ENCODE data around the gene PNPLA3. TPM values are rescaled to one million over a fixed set of nuclear protein-coding genes. Genes with fewer than 3 reads are reported as not detected.

The PNPLA3 gene
- polyA plus RNA-seq, 1 donor (not counting 4 experiments of a cell fraction or from before 2014, with no cell fraction given) = 12.0 TPM

DNA sequence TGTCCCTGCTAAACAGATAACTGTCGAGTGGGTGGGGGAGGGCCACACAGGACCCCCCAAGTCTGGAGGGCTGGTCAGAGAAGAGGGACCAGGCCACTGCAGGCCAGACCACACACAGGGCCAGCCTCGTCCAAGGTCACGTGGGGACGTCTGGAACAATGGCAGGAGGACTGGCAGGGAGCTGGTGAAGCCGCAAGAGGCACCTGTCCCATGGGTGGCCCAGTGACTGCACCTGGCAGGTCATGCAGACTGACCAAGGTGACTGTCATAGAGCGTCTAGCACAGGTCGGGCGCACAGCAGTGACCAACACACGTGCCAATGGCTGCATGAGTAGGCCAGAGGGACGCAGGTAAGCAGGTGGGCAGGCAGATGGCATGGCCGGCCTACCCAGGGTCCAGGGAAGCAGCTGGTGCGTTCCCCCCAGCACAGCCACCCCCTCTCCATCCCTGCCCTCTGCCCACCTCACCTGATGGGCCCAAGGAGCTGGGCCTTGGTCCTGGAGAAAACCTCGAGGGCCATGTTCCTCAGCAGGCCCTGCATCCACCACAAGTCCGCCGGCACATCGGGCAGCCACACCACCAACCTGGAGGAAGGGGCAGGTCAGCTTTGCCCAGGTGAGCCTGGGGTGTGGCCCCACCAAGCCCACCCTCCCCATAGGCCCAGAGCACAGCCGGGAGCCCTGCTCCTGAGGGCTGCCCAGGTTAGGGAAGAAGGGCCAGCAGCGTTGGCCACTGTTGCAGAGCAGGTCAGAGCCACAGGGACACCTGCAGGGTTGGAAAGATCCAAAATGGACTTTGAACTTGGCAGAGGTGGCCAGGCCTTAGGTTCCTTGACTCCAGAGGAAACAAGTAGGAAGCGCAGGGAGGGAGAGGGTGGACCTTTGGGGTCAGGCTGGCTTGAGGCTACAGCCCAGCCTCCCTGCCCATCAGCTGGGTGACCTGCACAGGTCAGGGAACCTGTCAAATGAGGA is 42.2 kb upstream of the PNPLA3 start:
- DNase-seq (ENCODE audit: low read depth, low spot score) (no peak), FAIRE-seq (no peak)
- Histone ChIP-seq H3K36me3 (ENCODE audit: control insufficient read depth in 2 of 2, extremely low read depth in 1 of 2, insufficient read depth in 2 of 2, low read length in 2 of 2) (no peaks in the 10 kb centered on the region), H3K79me2 (ENCODE audit: control insufficient read depth, insufficient read depth, low read length) (no peaks in the 10 kb centered on the region), H3K27ac (ENCODE audit: control insufficient read depth, insufficient read depth, low read length) (no peak overlapping the region), H3K9me3 (ENCODE audit: control insufficient read depth, low read depth, low read length) (no peaks in the 10 kb centered on the region), H3K9me1 (ENCODE audit: control insufficient read depth, extremely low read depth, insufficient read depth, low read length) (no peaks in the 10 kb centered on the region), H3K4me3 (ENCODE audit: control insufficient read depth in 2 of 3, extremely low read depth in 1 of 3, insufficient read depth in 2 of 3, low read depth in 1 of 3, low read length in 3 of 3) (no peak overlapping the region), H4K20me1 (ENCODE audit: control insufficient read depth, extremely low read depth, insufficient read depth, low read length) (no peaks in the 10 kb centered on the region), H3K4me2 (ENCODE audit: control insufficient read depth, extremely low read depth, insufficient read depth, low read depth, low read length) (no peak overlapping the region), H2AFZ (ENCODE audit: control insufficient read depth, low read length) (no peak overlapping the region), H3K4me1 (ENCODE audit: control insufficient read depth, extremely low read depth, insufficient read depth, low read length) (no peaks in the 10 kb centered on the region), H3K9ac (ENCODE audit: control insufficient read depth, extremely low read depth, insufficient read depth, low read length) (no peak overlapping the region), H3K27me3 (ENCODE audit: control insufficient read depth, extremely low read depth, insufficient read depth, low read length) (peaks cover 4% of the 10 kb centered on the region)
- TF ChIP-seq EZH2 (IDR thresholded peaks at IDR 0.05; ENCODE audit: low read length) = no peak
- TF ChIP-seq, protein P1, sequence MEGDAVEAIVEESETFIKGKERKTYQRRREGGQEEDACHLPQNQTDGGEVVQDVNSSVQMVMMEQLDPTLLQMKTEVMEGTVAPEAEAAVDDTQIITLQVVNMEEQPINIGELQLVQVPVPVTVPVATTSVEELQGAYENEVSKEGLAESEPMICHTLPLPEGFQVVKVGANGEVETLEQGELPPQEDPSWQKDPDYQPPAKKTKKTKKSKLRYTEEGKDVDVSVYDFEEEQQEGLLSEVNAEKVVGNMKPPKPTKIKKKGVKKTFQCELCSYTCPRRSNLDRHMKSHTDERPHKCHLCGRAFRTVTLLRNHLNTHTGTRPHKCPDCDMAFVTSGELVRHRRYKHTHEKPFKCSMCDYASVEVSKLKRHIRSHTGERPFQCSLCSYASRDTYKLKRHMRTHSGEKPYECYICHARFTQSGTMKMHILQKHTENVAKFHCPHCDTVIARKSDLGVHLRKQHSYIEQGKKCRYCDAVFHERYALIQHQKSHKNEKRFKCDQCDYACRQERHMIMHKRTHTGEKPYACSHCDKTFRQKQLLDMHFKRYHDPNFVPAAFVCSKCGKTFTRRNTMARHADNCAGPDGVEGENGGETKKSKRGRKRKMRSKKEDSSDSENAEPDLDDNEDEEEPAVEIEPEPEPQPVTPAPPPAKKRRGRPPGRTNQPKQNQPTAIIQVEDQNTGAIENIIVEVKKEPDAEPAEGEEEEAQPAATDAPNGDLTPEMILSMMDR (optimal IDR thresholded peaks at IDR 0.05 in 1 of 3, IDR thresholded peaks at IDR 0.05 in 1 of 3, conservative IDR thresholded peaks at IDR 0.05 in 1 of 3; ENCODE audit: extremely low read depth in 1 of 3, insufficient read depth in 2 of 3, low read length in 3 of 3) = no peak
- dilution Hi-C loops (cut with MboI; ENCODE audit: extremely low pct_ligation_motif_present, low sequenced_read_pairs) = no loop called here

DNA sequence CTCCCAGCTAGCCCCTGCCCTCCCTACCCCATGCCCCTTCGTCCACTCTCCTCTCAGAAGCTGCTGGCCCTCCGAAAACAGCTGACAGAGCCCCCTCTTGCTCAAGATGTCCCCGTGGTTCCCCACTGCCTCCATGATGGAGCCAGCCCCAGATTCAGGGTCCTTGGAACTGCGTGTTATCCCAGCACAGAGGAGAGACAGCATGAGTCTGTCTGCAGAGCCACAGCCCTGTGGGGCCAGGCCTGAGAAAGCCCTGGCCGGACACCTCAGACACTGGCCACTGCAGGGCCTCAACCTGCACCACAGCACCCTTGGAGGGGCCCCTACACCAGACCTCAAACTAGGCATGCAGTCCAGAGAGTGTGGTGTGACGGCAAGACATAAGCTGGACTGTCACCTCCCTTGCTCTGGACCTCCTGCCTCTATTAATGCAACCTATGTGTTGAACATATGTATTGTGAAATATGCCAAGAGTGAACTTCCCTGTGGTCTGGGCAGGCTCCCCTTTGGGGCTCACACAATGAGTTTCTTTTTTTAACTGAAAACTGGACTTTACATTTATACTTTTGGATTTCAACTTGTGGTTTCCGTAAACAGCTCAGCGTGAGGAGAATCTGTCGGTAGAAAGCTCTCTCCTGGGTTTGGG is 41.4 kb upstream of the PNPLA3 start:
- dilution Hi-C loops (cut with MboI; ENCODE audit: extremely low pct_ligation_motif_present, low sequenced_read_pairs) = no loop called here
- H3K27me3 ChIP-seq (ENCODE audit: control insufficient read depth, extremely low read depth, insufficient read depth, low read length) = peaks cover 6% of the 10 kb centered on the region
- H4K20me1 ChIP-seq (ENCODE audit: control insufficient read depth, extremely low read depth, insufficient read depth, low read length) = no peaks in the 10 kb centered on the region
- H3K27ac ChIP-seq (ENCODE audit: control insufficient read depth, insufficient read depth, low read length) = no peak overlapping the region
- H3K79me2 ChIP-seq (ENCODE audit: control insufficient read depth, insufficient read depth, low read length) = no peaks in the 10 kb centered on the region
- FAIRE-seq (no peak), DNase-seq (ENCODE audit: low read depth, low spot score) (no peak)
- H3K4me2 ChIP-seq (ENCODE audit: control insufficient read depth, extremely low read depth, insufficient read depth, low read depth, low read length) = no peak overlapping the region
- no peak overlapping the region for H2AFZ ChIP-seq (ENCODE audit: control insufficient read depth, low read length)
- TF ChIP-seq, protein P1 (optimal IDR thresholded peaks at IDR 0.05 in 1 of 3, IDR thresholded peaks at IDR 0.05 in 1 of 3, conservative IDR thresholded peaks at IDR 0.05 in 1 of 3; ENCODE audit: extremely low read depth in 1 of 3, insufficient read depth in 2 of 3, low read length in 3 of 3) = no peak
- no peak for TF ChIP-seq EZH2 (IDR thresholded peaks at IDR 0.05; ENCODE audit: low read length)
- no peaks in the 10 kb centered on the region for H3K9me1 ChIP-seq (ENCODE audit: control insufficient read depth, extremely low read depth, insufficient read depth, low read length)
- H3K4me1 ChIP-seq (ENCODE audit: control insufficient read depth, extremely low read depth, insufficient read depth, low read length) = no peaks in the 10 kb centered on the region
- no peaks in the 10 kb centered on the region for H3K9me3 ChIP-seq (ENCODE audit: control insufficient read depth, low read depth, low read length)
- no peak overlapping the region for H3K9ac ChIP-seq (ENCODE audit: control insufficient read depth, extremely low read depth, insufficient read depth, low read length)
- no peak overlapping the region for H3K4me3 ChIP-seq (ENCODE audit: control insufficient read depth in 2 of 3, extremely low read depth in 1 of 3, insufficient read depth in 2 of 3, low read depth in 1 of 3, low read length in 3 of 3)
- no peaks in the 10 kb centered on the region for H3K36me3 ChIP-seq (ENCODE audit: control insufficient read depth in 2 of 2, extremely low read depth in 1 of 2, insufficient read depth in 2 of 2, low read length in 2 of 2)

Data from keratinocyte (primary cell).